ENCODE results near the gene DCHS1.

GRCh38 chr11:6625156-6625831 is 30.3 kb downstream of the DCHS1 start:
- TF ChIP-seq EZH2 (IDR thresholded peaks at IDR 0.05; ENCODE audit: borderline replicate concordance): no peak
- no peak for TF ChIP-seq CTCF (IDR thresholded peaks at IDR 0.05; ENCODE audit: poor library complexity)
- TF ChIP-seq EZH2phosphoT487 (IDR thresholded peaks at IDR 0.05; ENCODE audit: low read depth, severe bottlenecking, unreplicated experiment): no peak

All from hepatocyte (in vitro differentiated cells).